ENCODE results near the gene CABYR. TPM values are rescaled to one million over a fixed set of nuclear protein-coding genes. Genes with fewer than 3 reads are reported as not detected.

CABYR gene
- total RNA-seq, 4 donors from 2014 or later, result 1.1 to 1.5 TPM; not detected in 2

DNA sequence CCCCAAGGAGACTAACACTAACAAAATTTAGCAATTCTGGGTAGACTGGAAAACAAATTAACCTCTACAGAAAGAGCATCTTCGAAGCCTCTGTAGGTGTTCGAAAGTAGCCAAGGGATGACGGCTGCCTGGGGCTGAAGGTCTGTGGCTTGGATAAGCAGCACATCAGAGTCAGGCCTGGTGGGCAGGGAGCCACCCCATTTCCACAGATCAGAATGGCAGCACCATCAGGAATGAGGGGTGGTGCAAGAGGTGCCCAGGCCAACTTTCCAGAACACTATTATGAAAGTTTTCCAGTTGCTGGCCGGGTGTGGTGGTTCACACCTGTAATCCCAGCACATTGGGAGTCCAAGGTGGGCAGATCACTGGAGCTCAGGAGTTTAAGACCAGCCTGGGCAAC is 57.9 kb downstream of the CABYR start:
- in situ Hi-C loops (cut with MboI; ENCODE audit: low pct_ligation_motif_present in 1 of 4, low pct_unique_long_range_greater_than_20kb in 1 of 4, low sequenced_read_pairs in 3 of 4), result loop anchor here in 2 of 4 donors (25.0 kb wide), 1 partner anchor 291 kb away; no protein-coding TSS in a partner anchor
- Histone ChIP-seq H3K27ac (no peak overlapping the region), H3K4me1 (no peaks in the 10 kb centered on the region), H3K4me3 (no peak overlapping the region), H3K27me3 (no peaks in the 10 kb centered on the region), H3K9me3 (no peaks in the 10 kb centered on the region), H3K36me3 (no peaks in the 10 kb centered on the region)
- 88 to 100% methylated on average over 1 to 4 of the region's 4 CpGs for WGBS, 2 donors (ENCODE audit: low coverage in 1 of 2)
- DNase-seq, result no peak
- intact Hi-C loops (cut with DNase I; ENCODE audit: low total_unique reads), result no loop called here
- TF ChIP-seq POLR2AphosphoS5 (IDR thresholded peaks at IDR 0.05) (no peak), POLR2A (IDR thresholded peaks at IDR 0.05) (no peak), EP300 (IDR thresholded peaks at IDR 0.05; ENCODE audit: low read depth) (no peak), CTCF (IDR thresholded peaks at IDR 0.05) (no peak)

GRCh38 chr18:24197412-24197811 is 58.5 kb downstream of the CABYR start:
- Histone ChIP-seq H3K4me1 (no peaks in the 10 kb centered on the region), H3K9me3 (no peaks in the 10 kb centered on the region), H3K4me3 (no peak overlapping the region), H3K27me3 (no peaks in the 10 kb centered on the region), H3K27ac (no peak overlapping the region), H3K36me3 (no peaks in the 10 kb centered on the region)
- no peak for DNase-seq
- in situ Hi-C loops (cut with MboI; ENCODE audit: low pct_ligation_motif_present in 1 of 4, low pct_unique_long_range_greater_than_20kb in 1 of 4, low sequenced_read_pairs in 3 of 4), result loop anchor here in 2 of 4 donors (25.0 kb wide), 1 partner anchor 290 kb away; no protein-coding TSS in a partner anchor
- 78 to 100% methylated on average over 1 of the region's 1 CpG for WGBS, 2 donors (ENCODE audit: low coverage in 1 of 2)
- TF ChIP-seq POLR2AphosphoS5 (IDR thresholded peaks at IDR 0.05), result no peak
- no peak for TF ChIP-seq POLR2A (IDR thresholded peaks at IDR 0.05)
- TF ChIP-seq CTCF (IDR thresholded peaks at IDR 0.05), result no peak
- TF ChIP-seq EP300 (IDR thresholded peaks at IDR 0.05; ENCODE audit: low read depth), result no peak
- intact Hi-C loops (cut with DNase I; ENCODE audit: low total_unique reads), result no loop called here

- Histone ChIP-seq H3K9me3 (no peaks in the 10 kb centered on the region), H3K4me1 (no peaks in the 10 kb centered on the region), H3K27me3 (no peaks in the 10 kb centered on the region), H3K4me3 (no peak overlapping the region), H3K27ac (no peak overlapping the region), H3K36me3 (no peaks in the 10 kb centered on the region)
- TF ChIP-seq POLR2A (IDR thresholded peaks at IDR 0.05) (no peak), CTCF (IDR thresholded peaks at IDR 0.05) (no peak), POLR2AphosphoS5 (IDR thresholded peaks at IDR 0.05) (no peak)
- intact Hi-C loops (cut with DNase I; ENCODE audit: low total_unique reads), result no loop called here
- in situ Hi-C loops (cut with MboI; ENCODE audit: low pct_ligation_motif_present in 1 of 4, low pct_unique_long_range_greater_than_20kb in 1 of 4, low sequenced_read_pairs in 3 of 4), result loop anchor here in 2 of 4 donors (25.0 kb wide), 1 partner anchor 289 kb away; no protein-coding TSS in a partner anchor
- DNase-seq, result no peak
- 87 to 92% methylated on average over 6 to 9 of the region's 9 CpGs for WGBS, 2 donors (ENCODE audit: low coverage in 1 of 2)
These were observed 59.6 kb downstream of the CABYR start for GRCh38 chr18:24198461-24198860.

DNA sequence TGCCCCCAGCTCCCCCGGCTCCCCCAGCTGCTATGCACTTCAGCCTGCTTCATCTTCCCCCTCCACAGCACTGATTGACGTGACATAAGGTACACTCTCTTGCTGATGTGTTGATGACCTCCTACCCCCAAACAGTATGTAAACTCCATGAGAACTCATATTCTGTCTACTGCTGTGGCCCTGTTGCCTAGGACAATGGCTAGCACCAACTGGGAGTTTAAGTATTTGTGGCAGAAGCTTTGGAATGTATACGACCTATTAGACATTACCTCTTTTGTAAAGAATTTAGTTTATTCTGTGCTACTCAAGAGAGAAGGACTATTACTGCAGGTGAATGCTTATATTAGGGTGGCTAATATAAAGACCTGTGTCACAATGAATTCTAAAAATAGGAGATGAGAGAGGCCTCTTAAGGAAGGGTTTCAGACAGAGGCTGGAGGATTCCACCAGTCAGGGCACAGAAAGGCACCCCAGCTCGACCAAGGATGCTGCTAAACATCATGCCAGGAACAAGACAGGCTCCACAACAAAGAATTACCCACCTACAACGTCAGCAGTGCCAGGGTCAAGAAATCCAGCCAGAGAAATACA is 60.6 kb downstream of the CABYR start:
- intact Hi-C loops (cut with DNase I; ENCODE audit: low total_unique reads), result no loop called here
- in situ Hi-C loops (cut with MboI; ENCODE audit: low pct_ligation_motif_present in 1 of 4, low pct_unique_long_range_greater_than_20kb in 1 of 4, low sequenced_read_pairs in 3 of 4), result loop anchor here in 2 of 4 donors (25.0 kb wide), 1 partner anchor 288 kb away; no protein-coding TSS in a partner anchor
- 79 to 85% methylated on average over 4 to 5 of the region's 5 CpGs for WGBS, 2 donors (ENCODE audit: low coverage in 1 of 2)
- Histone ChIP-seq H3K27me3 (no peaks in the 10 kb centered on the region), H3K27ac (no peak overlapping the region), H3K36me3 (no peaks in the 10 kb centered on the region), H3K4me1 (no peaks in the 10 kb centered on the region), H3K4me3 (no peak overlapping the region), H3K9me3 (no peaks in the 10 kb centered on the region)
- TF ChIP-seq CTCF (IDR thresholded peaks at IDR 0.05) (no peak), POLR2AphosphoS5 (IDR thresholded peaks at IDR 0.05) (no peak), POLR2A (IDR thresholded peaks at IDR 0.05) (no peak), EP300 (IDR thresholded peaks at IDR 0.05; ENCODE audit: low read depth) (no peak)
- no peak for DNase-seq

Data from transverse colon (tissue), 4 donors.